GM12865 (cell line): ENCODE measurements around the gene CEP128.

Experiments used
- DNase-seq: peaks from one replicate; pipeline ENCODE4 v3.0.0; 2010; ENCODE audit warnings: low read depth
- H3K4me3 ChIP-seq: 2 replicates; pipeline ENCODE4 v1.5.1; 2011; ENCODE audit warnings: mild to moderate bottlenecking, low read depth, low read length, control low read depth
- CTCF ChIP-seq: IDR thresholded peaks from 2 replicates; pipeline ENCODE4 v1.5.1; 2011; ENCODE audit warnings: low read length, control low read depth, low read depth, inconsistent platforms; ENCODE audit not compliant: insufficient read depth; ENCODE audit errors: missing control alignments

The CEP128 gene

GRCh38 chr14:80567905-80568536 is 373.5 kb downstream of the CEP128 start:
- no peak for TF ChIP-seq CTCF
- H3K4me3 ChIP-seq = no peak overlapping the region
- no peak for DNase-seq

GRCh38 chr14:80565001-80565400 is 376.5 kb downstream of the CEP128 start:
- TF ChIP-seq CTCF = no peak
- no peak overlapping the region for H3K4me3 ChIP-seq
- no peak for DNase-seq

GRCh38 chr14:80564051-80564450 is 377.5 kb downstream of the CEP128 start:
- DNase-seq = no peak
- TF ChIP-seq CTCF = no peak
- no peak overlapping the region for H3K4me3 ChIP-seq

GRCh38 chr14:80560800-80561657 is 380.5 kb downstream of the CEP128 start:
- no peak for TF ChIP-seq CTCF
- H3K4me3 ChIP-seq = no peak overlapping the region
- peak; percentile 45 for DNase-seq

- no peak overlapping the region for H3K4me3 ChIP-seq
- no peak for DNase-seq
- TF ChIP-seq CTCF = no peak
These were observed 387.4 kb downstream of the CEP128 start for GRCh38 chr14:80554139-80554538.

- DNase-seq = no peak
- no peak overlapping the region for H3K4me3 ChIP-seq
- no peak for TF ChIP-seq CTCF
These were observed 392.4 kb downstream of the CEP128 start for GRCh38 chr14:80549141-80549540.
